ENCODE results near the gene TFAP2E. TPM values are rescaled to one million over a fixed set of nuclear protein-coding genes. Genes with fewer than 3 reads are reported as not detected.
A peak's percentile ranks its signal among the peaks of the same experiment; 100 is the strongest.

Gene TFAP2E
- total RNA-seq, result 1.1 TPM

GRCh38 chr1:35573198-35574124, at the start of gene TFAP2E:
Gene TFAP2E, plus strand, starts transcription at chr1:35573314. Its CDS starts 264 bp downstream, at chr1:35573578.
- ATAC-seq, result peak; percentile 38

- ATAC-seq, result peak; percentile 46
Observed at GRCh38 chr1:35524106-35524505, 49.0 kb upstream of the TFAP2E start.

- no peak for ATAC-seq
Observed at GRCh38 chr1:35530168-35530567, 42.9 kb upstream of the TFAP2E start.

GRCh38 chr1:35530946-35531345, 42.2 kb upstream of the TFAP2E start:
- ATAC-seq, result peak; percentile 17

- no peak for ATAC-seq
Observed at GRCh38 chr1:35531368-35531767, 41.7 kb upstream of the TFAP2E start.

GRCh38 chr1:35532497-35533223, 40.5 kb upstream of the TFAP2E start:
- no peak for ATAC-seq

- no peak for ATAC-seq
Observed at GRCh38 chr1:35533586-35533985, 39.5 kb upstream of the TFAP2E start.

- no peak for ATAC-seq
Observed at GRCh38 chr1:35535243-35535642, 37.9 kb upstream of the TFAP2E start.

GRCh38 chr1:35536556-35537162, 36.5 kb upstream of the TFAP2E start:
- ATAC-seq, result no peak

GRCh38 chr1:35537806-35538205, 35.3 kb upstream of the TFAP2E start:
- ATAC-seq, result no peak

GRCh38 chr1:35539073-35539823, 33.9 kb upstream of the TFAP2E start:
- peak; percentile 41 for ATAC-seq

- no peak for ATAC-seq
Observed at GRCh38 chr1:35539824-35540261, 33.3 kb upstream of the TFAP2E start.

GRCh38 chr1:35544976-35545375, 28.1 kb upstream of the TFAP2E start:
- peak; percentile 57 for ATAC-seq

GRCh38 chr1:35546614-35547013, 26.5 kb upstream of the TFAP2E start:
- no peak for ATAC-seq

GRCh38 chr1:35553851-35554250, 19.3 kb upstream of the TFAP2E start:
- no peak for ATAC-seq

GRCh38 chr1:35554266-35555211, 18.6 kb upstream of the TFAP2E start:
- ATAC-seq, result no peak

GRCh38 chr1:35555212-35555584, 17.9 kb upstream of the TFAP2E start:
- ATAC-seq, result no peak

- ATAC-seq, result peak; percentile 73
Observed at GRCh38 chr1:35555601-35556477, 17.3 kb upstream of the TFAP2E start.

GRCh38 chr1:35556484-35557117, 16.5 kb upstream of the TFAP2E start:
- ATAC-seq, result no peak

Data from esophagus mucosa (tissue), 1 donor.